Esophagus muscularis mucosa (tissue), 4 donors: ENCODE data around the gene ILDR1. TPM values are rescaled to one million over a fixed set of nuclear protein-coding genes. Genes with fewer than 3 reads are reported as not detected.

Experiments
- DNase-seq: peaks from one replicate; pipeline ENCODE4 v3.0.0-alpha.2; 2017; ENCODE audit errors: extremely low spot score
- H3K27ac ChIP-seq, 4 donors: fragments of 200-600 bp; sonication (generic); replicated peaks in 1 of 4; 1 replicate in 3 of 4; 2 replicates in 1 of 4; pipeline ENCODE4 v1.5.1; 2016 to 2019; ENCODE audit warnings: mild to moderate bottlenecking in 1 of 4
- H3K27me3 ChIP-seq, 4 donors: fragments of 200-600 bp; sonication (generic); one replicate each; pipeline versions ENCODE4 v1.5.1 to v1.6.0; 2016 to 2019
- H3K36me3 ChIP-seq, 4 donors: fragments of 200-600 bp; sonication (generic); one replicate each; pipeline ENCODE4 v1.5.1; 2016 to 2019
- H3K4me1 ChIP-seq, 4 donors: fragments of 200-600 bp; sonication (generic); one replicate each; pipeline ENCODE4 v1.5.1; 2016 to 2019
- H3K4me3 ChIP-seq, 4 donors: fragments of 200-600 bp; sonication (generic); 1 replicate in 2 of 4; 2 replicates in 2 of 4; pipeline ENCODE4 v1.5.1; 2016 to 2019; ENCODE audit warnings: mild to moderate bottlenecking in 4 of 4, moderate library complexity in 1 of 4
- H3K9me3 ChIP-seq, 4 donors: fragments of 200-600 bp; sonication (generic); 1 replicate in 3 of 4; 2 replicates in 1 of 4; pipeline ENCODE4 v1.5.1; 2016 to 2019
- EP300 ChIP-seq: sonication (generic); formaldehyde crosslinking; IDR thresholded peaks from one replicate; pipeline ENCODE4 v1.6.1; 2017; ENCODE audit warnings: antibody characterized with exemption
- POLR2A ChIP-seq: fragments of 450-650 bp; IDR thresholded peaks from one replicate; pipeline ENCODE4 v1.6.1; 2017; ENCODE audit warnings: antibody characterized with exemption, moderate library complexity, mild to moderate bottlenecking, low read depth
- POLR2AphosphoS5 ChIP-seq, 2 donors: sonication (generic); formaldehyde crosslinking; IDR thresholded peaks; one replicate each; pipeline ENCODE4 v1.6.1; 2017; ENCODE audit warnings: antibody characterized with exemption in 2 of 2
- WGBS: methylation state at CpG from one replicate; pipeline ENCODE4 v1.1.5; 2018; 5-methylcytosine and 5-hydroxymethylcytosine counted together
- intact Hi-C: fragments of 100-400 bp; cut with DNase I; formaldehyde crosslinking; loops from one replicate; pipeline ENCODE4 v1.15.1; 2023
- total RNA-seq, 4 donors: library from RNA; depleted of rRNA; stranded (reverse); fragments of >200 nt; gene quantifications; one replicate each; pipeline versions ENCODE4 v1.1.0 to v1.2.1, GENCODE V29; 2016
- TF ChIP-seq, protein P1 (sequence below), 3 experiments: fragments of 200-600 bp in 2 of 3; fragments of 450-650 bp in 1 of 3; sonication (generic) in 2 of 3; IDR thresholded peaks; one replicate each; pipeline ENCODE4 v1.5.1; 2017 to 2019; ENCODE audit warnings: antibody characterized with exemption in 3 of 3, mild to moderate bottlenecking in 2 of 3, moderate library complexity in 1 of 3

The ILDR1 gene
- total RNA-seq, 4 donors from 2014 or later = 0.63 TPM; not detected in 3

DNA sequence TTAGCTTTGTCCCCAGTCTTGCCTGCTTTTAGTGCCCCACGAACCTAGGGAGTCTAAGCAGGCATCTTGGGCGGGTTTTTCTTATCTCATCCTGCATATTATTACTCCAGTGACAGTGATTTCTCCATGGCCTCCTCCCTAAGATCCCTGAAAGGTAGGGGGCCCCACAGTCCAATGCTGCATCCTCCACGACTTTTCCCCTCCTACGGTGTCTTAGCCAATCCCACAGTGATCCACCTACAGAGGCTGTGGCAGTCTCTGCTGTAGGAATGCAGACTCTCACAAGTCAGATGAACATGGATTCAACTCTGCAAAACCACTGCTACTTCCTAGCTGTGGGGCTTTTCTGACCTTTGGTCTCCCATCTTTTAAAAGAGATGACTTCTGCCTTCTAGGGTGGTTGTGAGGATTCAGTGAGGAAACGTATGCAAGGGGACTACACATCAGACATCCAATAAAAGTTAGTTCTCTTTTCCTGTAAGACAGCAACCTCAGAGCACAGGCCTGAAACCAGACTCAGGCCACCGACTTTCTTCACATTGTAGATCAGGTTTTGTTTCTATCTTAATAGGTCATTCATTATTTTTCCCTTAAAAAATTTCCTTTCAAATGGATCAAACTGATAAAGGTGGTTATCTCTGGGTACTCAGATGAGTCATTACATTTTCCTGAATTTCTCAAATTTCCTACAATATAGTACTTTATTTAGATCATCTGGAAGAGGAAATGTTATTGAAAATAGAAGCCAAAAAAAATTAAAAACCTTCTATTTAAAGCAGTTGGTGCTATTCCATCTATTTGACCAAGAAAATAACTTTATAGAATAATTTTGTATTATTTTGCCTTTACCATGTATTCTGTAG lies 23.2 kb downstream of the ILDR1 start:
- Histone ChIP-seq H3K4me3 (no peak overlapping the region), H3K36me3 (no peaks in the 10 kb centered on the region), H3K27ac (peak overlapping the region in 1 of 4 donors; percentile 11), H3K4me1 (no peaks in the 10 kb centered on the region), H3K9me3 (no peaks in the 10 kb centered on the region), H3K27me3 (no peaks in the 10 kb centered on the region)
- intact Hi-C loops = no loop called here
- TF ChIP-seq, protein P1, sequence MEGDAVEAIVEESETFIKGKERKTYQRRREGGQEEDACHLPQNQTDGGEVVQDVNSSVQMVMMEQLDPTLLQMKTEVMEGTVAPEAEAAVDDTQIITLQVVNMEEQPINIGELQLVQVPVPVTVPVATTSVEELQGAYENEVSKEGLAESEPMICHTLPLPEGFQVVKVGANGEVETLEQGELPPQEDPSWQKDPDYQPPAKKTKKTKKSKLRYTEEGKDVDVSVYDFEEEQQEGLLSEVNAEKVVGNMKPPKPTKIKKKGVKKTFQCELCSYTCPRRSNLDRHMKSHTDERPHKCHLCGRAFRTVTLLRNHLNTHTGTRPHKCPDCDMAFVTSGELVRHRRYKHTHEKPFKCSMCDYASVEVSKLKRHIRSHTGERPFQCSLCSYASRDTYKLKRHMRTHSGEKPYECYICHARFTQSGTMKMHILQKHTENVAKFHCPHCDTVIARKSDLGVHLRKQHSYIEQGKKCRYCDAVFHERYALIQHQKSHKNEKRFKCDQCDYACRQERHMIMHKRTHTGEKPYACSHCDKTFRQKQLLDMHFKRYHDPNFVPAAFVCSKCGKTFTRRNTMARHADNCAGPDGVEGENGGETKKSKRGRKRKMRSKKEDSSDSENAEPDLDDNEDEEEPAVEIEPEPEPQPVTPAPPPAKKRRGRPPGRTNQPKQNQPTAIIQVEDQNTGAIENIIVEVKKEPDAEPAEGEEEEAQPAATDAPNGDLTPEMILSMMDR (IDR thresholded peaks at IDR 0.05) = no peak
- TF ChIP-seq POLR2AphosphoS5 (IDR thresholded peaks at IDR 0.05) (no peak), EP300 (no peak), POLR2A (no peak)
- 62% methylated on average over 6 of the region's 6 CpGs for WGBS
- DNase-seq = peak; percentile 77

DNA sequence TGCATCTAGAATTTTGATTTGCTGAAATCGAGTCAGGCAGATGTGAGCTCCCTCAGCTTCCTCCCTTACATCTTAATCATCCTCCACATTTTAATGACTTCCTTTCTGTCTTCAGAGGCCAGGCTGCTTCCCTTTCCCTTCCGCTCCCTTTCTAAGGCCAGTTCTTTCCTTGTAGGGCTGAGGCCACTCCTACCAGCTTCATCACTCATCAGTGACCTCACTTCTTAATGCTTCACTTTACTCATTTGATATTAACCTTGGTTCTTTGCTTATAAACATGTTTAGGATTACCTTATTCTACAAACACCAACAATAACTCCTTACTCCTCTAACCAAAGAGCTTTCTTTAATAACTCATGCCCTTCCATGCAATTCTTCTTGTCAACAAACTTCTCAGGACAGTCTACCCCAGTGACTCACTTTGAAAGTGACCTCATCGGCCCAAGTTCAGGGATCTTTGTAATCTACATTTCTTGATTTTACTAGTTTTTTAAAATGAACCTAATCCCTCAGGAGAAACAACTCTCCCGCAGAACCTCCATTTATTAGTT lies 23.9 kb downstream of the ILDR1 start:
- peak overlapping the region in 1 of 4 donors; percentile 11 for H3K27ac ChIP-seq
- H3K27me3 ChIP-seq = no peaks in the 10 kb centered on the region
- intact Hi-C loops = no loop called here
- H3K4me1 ChIP-seq = no peaks in the 10 kb centered on the region
- peak; percentile 50 for DNase-seq
- 66% methylated on average over 4 of the region's 4 CpGs for WGBS
- TF ChIP-seq POLR2AphosphoS5 (IDR thresholded peaks at IDR 0.05) (no peak), POLR2A (no peak), EP300 (no peak)
- TF ChIP-seq, protein P1 (IDR thresholded peaks at IDR 0.05) = no peak
- no peak overlapping the region for H3K4me3 ChIP-seq
- H3K36me3 ChIP-seq = no peaks in the 10 kb centered on the region
- no peaks in the 10 kb centered on the region for H3K9me3 ChIP-seq

DNA sequence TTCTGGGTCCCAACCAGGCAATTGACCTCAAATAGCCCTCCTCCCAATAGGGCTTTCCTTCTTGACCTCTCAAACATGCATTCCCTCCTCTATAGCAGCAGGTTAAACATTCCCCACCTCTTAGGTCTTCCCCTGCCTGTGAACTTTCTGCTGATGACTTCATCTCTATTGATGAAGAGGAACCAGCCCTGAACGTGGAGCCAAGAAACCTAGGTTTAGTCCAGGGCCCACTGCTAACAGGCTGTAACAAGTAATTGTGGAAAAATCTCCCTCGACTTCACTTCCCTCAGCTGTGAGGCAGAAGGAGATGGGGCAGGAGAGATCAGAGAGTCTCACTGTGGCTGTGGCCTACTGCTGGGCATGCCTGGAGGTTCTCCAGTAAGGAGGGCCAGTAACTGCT lies 24.7 kb downstream of the ILDR1 start:
- DNase-seq = peak; percentile 55
- no peaks in the 10 kb centered on the region for H3K9me3 ChIP-seq
- no peaks in the 10 kb centered on the region for H3K4me1 ChIP-seq
- 91% methylated on average over 2 of the region's 2 CpGs for WGBS
- H3K27ac ChIP-seq = no peak overlapping the region
- no peak for TF ChIP-seq POLR2AphosphoS5 (IDR thresholded peaks at IDR 0.05)
- no peak for TF ChIP-seq EP300
- TF ChIP-seq, protein P1 (IDR thresholded peaks at IDR 0.05) = no peak
- TF ChIP-seq POLR2A = no peak
- no peaks in the 10 kb centered on the region for H3K36me3 ChIP-seq
- intact Hi-C loops = no loop called here
- H3K4me3 ChIP-seq = no peak overlapping the region
- no peaks in the 10 kb centered on the region for H3K27me3 ChIP-seq

DNA sequence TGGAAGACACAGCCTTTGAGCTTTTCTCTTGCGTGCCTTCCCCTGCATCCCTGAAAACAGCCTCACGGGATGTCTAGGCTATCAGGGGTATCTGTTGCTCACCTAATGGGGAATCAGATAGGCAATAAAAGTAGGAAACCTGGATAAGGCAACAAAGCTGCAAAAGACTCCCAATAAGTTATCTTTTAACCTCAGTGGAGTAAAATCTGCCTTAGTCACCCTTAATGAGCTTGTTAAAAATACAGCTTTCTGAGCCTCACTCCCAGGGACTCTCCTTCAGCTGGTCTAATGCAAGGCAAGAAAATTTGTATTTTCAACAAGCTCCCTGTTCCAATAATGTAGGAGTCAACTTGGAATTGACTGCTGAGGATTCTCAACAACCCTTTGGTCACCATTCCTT lies 25.6 kb downstream of the ILDR1 start:
- Histone ChIP-seq H3K9me3 (no peaks in the 10 kb centered on the region), H3K4me1 (no peaks in the 10 kb centered on the region), H3K27ac (no peak overlapping the region), H3K4me3 (no peak overlapping the region), H3K36me3 (no peaks in the 10 kb centered on the region), H3K27me3 (no peaks in the 10 kb centered on the region)
- no peak for TF ChIP-seq POLR2A
- TF ChIP-seq, protein P1 (IDR thresholded peaks at IDR 0.05) = no peak
- TF ChIP-seq EP300 = no peak
- no peak for TF ChIP-seq POLR2AphosphoS5 (IDR thresholded peaks at IDR 0.05)
- 90% methylated on average over 2 of the region's 2 CpGs for WGBS
- DNase-seq = peak; percentile 26
- intact Hi-C loops = no loop called here
